GM12891 (cell line): ENCODE measurements around the gene CKAP4.

ENCODE experiments used
- POLR2A ChIP-seq: IDR thresholded peaks from 2 replicates; pipeline ENCODE4 v1.6.1; 2011; ENCODE audit warnings: low read depth, low read length, control low read depth
- POLR2AphosphoS5 ChIP-seq: IDR thresholded peaks from 2 replicates; pipeline ENCODE4 v1.6.1; 2011; ENCODE audit warnings: low read depth, low read length, control low read depth
- POU2F2 ChIP-seq: IDR thresholded peaks from 2 replicates; pipeline ENCODE4 v1.6.1; 2011; ENCODE audit warnings: low read depth, mild to moderate bottlenecking, control low read depth, low read length, moderate library complexity
- SPI1 ChIP-seq: IDR thresholded peaks from 2 replicates; pipeline ENCODE4 v1.6.1; 2011; ENCODE audit warnings: low read depth, low read length, control low read depth
- TAF1 ChIP-seq: IDR thresholded peaks from 2 replicates; pipeline ENCODE4 v1.6.1; 2011; ENCODE audit warnings: low read depth, low read length, control low read depth

DNA sequence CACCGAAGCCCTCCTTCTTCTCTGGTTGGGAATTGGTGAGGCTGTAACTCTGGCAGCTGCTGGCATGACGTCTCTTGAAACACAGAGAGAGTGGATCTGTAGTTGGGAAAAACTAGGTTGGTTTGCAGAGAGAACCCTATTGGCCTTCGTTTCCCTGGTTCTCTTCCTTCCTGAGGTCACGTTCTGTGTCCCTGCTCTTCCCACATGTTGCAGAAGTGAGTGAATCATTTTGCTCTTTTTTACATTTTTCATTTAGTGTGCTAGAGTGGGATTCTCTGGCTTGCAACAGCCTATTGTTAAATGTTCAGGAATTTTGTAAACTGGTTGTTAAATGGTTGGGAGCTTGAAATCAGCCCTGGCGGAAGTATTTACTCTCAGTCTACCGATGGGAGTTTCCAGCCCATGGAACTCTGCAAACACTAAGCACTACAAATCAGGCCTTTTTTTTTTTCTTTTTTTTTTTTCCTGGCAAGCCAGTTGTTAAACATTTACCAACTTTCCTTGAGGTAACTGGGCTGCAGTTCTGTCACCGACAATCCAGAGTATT lies 26.8 kb upstream of the CKAP4 start:
- TF ChIP-seq SPI1 = no peak
- TF ChIP-seq POLR2A = no peak
- no peak for TF ChIP-seq POLR2AphosphoS5
- TF ChIP-seq TAF1 = no peak
- TF ChIP-seq POU2F2 = no peak
